ENCODE measurements around the gene USP11. TPM values are rescaled to one million over a fixed set of nuclear protein-coding genes. Genes with fewer than 3 reads are reported as not detected.

USP11 gene
- total RNA-seq, 1 experiment from 2014 or later, result 153 TPM

DNA sequence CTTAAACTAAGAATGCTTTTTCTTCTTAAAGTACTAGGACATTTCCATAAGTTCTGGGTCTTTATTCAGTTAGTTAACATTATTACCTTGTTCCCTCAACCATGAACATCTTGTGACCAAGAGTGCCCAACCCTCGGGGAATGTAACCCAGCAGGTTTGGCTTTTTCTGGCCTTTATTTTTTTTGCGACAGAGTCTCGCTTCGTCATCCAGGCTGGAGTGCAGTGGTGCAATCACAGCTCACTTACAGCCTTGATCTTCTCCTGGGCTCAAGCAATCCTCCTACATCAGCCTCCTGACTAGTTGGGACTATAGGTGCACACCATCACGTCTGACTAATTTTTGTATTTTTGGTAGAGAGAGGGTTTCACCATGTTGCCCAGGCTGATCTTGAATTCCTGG is 65.1 kb downstream of the USP11 start:
- peaks cover 43 to 49% of the 10 kb centered on the region in 2 experiments for H3K9me3 Mint-ChIP-seq
- H2BK5ac ChIP-seq (ENCODE audit: insufficient read length, low read length), result no peak overlapping the region
- H2BK15ac ChIP-seq (ENCODE audit: low read depth, low read length), result no peak overlapping the region
- no peak overlapping the region for H3K9ac ChIP-seq (ENCODE audit: extremely low read depth, insufficient read length, low read length)
- no peaks in the 10 kb centered on the region for H3K79me1 ChIP-seq (ENCODE audit: insufficient read depth, low read depth, low read length, poor library complexity, severe bottlenecking)
- H3K27me3 ChIP-seq (ENCODE audit: insufficient read depth, low read length), result no peaks in the 10 kb centered on the region
- no peak overlapping the region for H3K27ac ChIP-seq (ENCODE audit: insufficient read length, low read depth, low read length)
- no peak overlapping the region for H4K5ac ChIP-seq (ENCODE audit: insufficient read length, low read depth, low read length)
- H3K27me3 Mint-ChIP-seq (ENCODE audit: low read depth), result peaks cover 5% of the 10 kb centered on the region; the same call in 1 of the 2 replicates
- H4K91ac ChIP-seq (ENCODE audit: insufficient read length, low read depth, low read length), result no peak overlapping the region
- no peak overlapping the region for H3K18ac ChIP-seq (ENCODE audit: insufficient read length, low read depth, low read length)
- H3K23ac ChIP-seq (ENCODE audit: insufficient read length, low read depth, low read length), result no peak overlapping the region
- H3K14ac ChIP-seq (ENCODE audit: insufficient read depth, low read length), result no peak overlapping the region
- no CpG with 5 or more reads among the region's 5 CpGs for WGBS (ENCODE audit: extremely low coverage, insufficient read length, low lambda C conversion rate)
- H3T11ph ChIP-seq (ENCODE audit: low read length), result no peak overlapping the region
- no peak for DNase-seq
- no peak overlapping the region for H2AFZ ChIP-seq (ENCODE audit: low read length)
- H3K36me3 Mint-ChIP-seq (ENCODE audit: insufficient read depth in 1 of 3, low read depth in 3 of 3), result peaks cover 0 to 7% (median 6%) of the 10 kb centered on the region in 3 experiments; a peak in 6 of 7 replicates
- H3K4me1 Mint-ChIP-seq, result peaks cover 11 to 19% of the 10 kb centered on the region in 2 experiments
- H4K20me1 ChIP-seq (ENCODE audit: control insufficient read depth, insufficient read depth, insufficient read length), result no peaks in the 10 kb centered on the region
- no peak overlapping the region for H3K56ac ChIP-seq (ENCODE audit: insufficient read length, low read depth, low read length)
- no peak overlapping the region for H3K4ac ChIP-seq (ENCODE audit: low read depth, low read length)
- H2BK20ac ChIP-seq (ENCODE audit: low read depth, low read length, poor library complexity, severe bottlenecking), result no peak overlapping the region
- H3K79me2 ChIP-seq (ENCODE audit: insufficient read depth, low read length), result no peaks in the 10 kb centered on the region
- no peak overlapping the region for H2BK120ac ChIP-seq (ENCODE audit: low read depth, low read length, poor library complexity, severe bottlenecking)
- TF ChIP-seq, protein P1, sequence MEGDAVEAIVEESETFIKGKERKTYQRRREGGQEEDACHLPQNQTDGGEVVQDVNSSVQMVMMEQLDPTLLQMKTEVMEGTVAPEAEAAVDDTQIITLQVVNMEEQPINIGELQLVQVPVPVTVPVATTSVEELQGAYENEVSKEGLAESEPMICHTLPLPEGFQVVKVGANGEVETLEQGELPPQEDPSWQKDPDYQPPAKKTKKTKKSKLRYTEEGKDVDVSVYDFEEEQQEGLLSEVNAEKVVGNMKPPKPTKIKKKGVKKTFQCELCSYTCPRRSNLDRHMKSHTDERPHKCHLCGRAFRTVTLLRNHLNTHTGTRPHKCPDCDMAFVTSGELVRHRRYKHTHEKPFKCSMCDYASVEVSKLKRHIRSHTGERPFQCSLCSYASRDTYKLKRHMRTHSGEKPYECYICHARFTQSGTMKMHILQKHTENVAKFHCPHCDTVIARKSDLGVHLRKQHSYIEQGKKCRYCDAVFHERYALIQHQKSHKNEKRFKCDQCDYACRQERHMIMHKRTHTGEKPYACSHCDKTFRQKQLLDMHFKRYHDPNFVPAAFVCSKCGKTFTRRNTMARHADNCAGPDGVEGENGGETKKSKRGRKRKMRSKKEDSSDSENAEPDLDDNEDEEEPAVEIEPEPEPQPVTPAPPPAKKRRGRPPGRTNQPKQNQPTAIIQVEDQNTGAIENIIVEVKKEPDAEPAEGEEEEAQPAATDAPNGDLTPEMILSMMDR (conservative IDR thresholded peaks at IDR 0.05), result no peak
- no peaks in the 10 kb centered on the region for H3K23me2 ChIP-seq (ENCODE audit: insufficient read length, low read depth, low read length, poor library complexity, severe bottlenecking)
- no peak overlapping the region for H3K4me3 Mint-ChIP-seq
- H3K4me2 ChIP-seq (ENCODE audit: insufficient read depth, insufficient read length, low read length), result no peak overlapping the region
- H2BK12ac ChIP-seq (ENCODE audit: insufficient read length, low read depth, low read length), result no peak overlapping the region
- no peak overlapping the region for H2AK5ac ChIP-seq (ENCODE audit: insufficient read length, low read length)
- H4K8ac ChIP-seq (replicated peaks; ENCODE audit: insufficient read length, low read depth, low read length), result no peak overlapping the region
- no peak overlapping the region for H3K27ac Mint-ChIP-seq
- no peaks in the 10 kb centered on the region; the same call in 1 of the 2 replicates for H3K4me1 ChIP-seq (ENCODE audit: insufficient read depth, low read length)
- H3K9me3 ChIP-seq (ENCODE audit: control insufficient read depth, low read depth, low read length), result peaks cover 10% of the 10 kb centered on the region

Other genes starting within 250 kb of the USP11 start
- 0.20 TPM in 1 of 2 replicates, not detected in the other for gene RGN, start 154.6 kb upstream of the USP11 start, total RNA-seq (2021)
- 98.5 and 100 TPM in 2 replicates for gene NDUFB11, start 88.3 kb upstream of the USP11 start, total RNA-seq (2021)
- 55.8 and 57.3 TPM in 2 replicates for gene RBM10, start 87.8 kb upstream of the USP11 start, total RNA-seq (2021)
- 421 and 427 TPM in 2 replicates for gene UBA1, start 39.2 kb upstream of the USP11 start, total RNA-seq (2021)
- gene CDK16, start 14.3 kb upstream of the USP11 start, total RNA-seq (2021), result 224 and 226 TPM in 2 replicates
- 0.81 TPM in 2 replicates for gene ZNF157, start 137.6 kb downstream of the USP11 start, total RNA-seq (2021)